RPMI8226 (cell line): ENCODE data around the gene SLC25A47.
"Not testable (repeated sequence)": the region's sequence is repeated elsewhere in the genome, so short reads cannot be mapped to it uniquely, and the experiment has no call there.

ENCODE experiments used
- DNase-seq: peaks from one replicate; pipeline ENCODE4 v3.0.0-alpha.2; 2015

The SLC25A47 gene

DNA sequence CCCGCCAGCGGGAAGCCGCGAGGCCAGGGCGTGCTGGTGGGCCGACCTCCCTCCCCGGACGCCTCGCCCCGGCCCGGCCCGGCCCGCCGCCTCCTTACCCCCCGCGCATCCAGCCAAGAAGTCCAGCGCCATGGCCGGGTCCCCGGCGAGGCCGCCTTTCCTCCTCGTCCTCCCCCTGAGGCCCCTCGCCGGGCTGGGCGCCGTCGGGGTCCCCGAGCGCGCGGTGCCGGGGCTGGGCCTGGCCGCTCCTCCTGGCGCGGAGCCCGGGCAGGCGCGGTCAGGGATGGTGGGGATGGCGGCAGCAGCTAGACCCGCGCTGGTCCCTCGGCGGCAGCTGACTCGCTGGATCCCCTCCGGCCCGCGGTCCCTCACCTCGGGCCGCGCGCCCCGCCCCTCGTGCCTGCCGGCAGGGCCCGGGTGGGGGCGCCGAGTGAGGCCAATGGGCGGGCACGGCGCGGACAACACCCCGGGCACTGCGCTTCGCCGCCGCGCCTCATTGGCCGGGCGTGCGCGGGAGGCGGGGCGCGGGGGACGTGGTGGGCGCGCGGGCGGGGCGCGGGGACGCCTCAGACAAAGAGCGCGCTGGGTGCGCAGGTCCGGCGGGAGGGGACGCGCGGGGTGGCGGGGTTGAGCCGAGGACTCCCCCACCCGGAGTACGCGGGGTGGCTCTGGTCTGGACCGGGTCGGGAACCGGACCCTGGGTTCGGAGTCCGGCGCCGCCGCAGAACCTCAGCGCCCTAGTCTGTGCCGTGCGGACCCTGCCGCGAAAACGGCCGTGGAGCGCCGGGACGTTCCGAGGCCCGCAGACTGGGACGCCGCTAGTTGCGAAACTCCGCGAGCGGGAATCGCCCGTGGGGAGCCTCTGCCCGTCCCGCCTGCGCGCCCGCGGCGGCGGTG is 16.8 kb upstream of the SLC25A47 start, which contains the start of gene SLC25A29:
Gene SLC25A29, minus strand, starts transcription at position 344 of the 897 bp plus-strand sequence. Its CDS starts 212 bp downstream, at position 132.
- peak; percentile 78 for DNase-seq

DNA sequence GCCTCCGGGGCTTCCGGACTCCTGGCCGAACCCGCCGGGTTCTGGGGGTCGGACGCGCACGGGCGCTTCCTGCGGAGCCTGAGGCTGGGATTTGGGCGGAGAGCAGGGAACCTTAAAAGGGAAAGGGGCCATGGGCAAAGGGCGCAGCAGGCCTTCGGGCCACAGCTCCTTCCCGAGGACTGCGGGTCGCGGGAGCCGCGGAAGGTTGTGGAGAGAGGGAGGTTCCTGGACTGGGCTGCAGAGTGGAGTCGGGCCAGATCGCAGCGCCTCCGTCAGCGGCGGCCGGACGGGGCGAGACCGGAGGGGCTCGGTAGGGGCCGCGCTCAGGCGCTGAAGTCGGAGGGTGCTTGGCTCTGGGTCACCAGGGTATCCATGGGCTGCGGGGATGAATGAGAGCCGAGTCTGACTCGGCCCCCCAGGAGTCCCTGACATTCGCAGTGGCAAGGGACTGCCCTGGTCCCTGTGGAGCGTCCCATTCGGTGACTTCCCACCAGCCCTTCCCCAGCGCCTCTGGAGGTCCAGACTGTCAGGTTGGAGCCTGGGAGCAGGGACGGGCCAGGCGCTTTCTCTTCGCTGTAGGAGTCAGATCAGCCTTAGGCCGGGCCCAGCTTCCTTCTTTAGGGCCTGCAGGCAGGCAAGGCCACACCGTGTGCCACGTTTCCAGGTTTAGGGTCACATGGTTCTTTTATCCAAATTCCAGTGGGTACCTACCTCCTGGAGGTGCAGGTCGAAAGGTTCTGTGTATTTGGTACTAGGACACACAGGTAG is 16.0 kb upstream of the SLC25A47 start:
- no peak for DNase-seq

DNA sequence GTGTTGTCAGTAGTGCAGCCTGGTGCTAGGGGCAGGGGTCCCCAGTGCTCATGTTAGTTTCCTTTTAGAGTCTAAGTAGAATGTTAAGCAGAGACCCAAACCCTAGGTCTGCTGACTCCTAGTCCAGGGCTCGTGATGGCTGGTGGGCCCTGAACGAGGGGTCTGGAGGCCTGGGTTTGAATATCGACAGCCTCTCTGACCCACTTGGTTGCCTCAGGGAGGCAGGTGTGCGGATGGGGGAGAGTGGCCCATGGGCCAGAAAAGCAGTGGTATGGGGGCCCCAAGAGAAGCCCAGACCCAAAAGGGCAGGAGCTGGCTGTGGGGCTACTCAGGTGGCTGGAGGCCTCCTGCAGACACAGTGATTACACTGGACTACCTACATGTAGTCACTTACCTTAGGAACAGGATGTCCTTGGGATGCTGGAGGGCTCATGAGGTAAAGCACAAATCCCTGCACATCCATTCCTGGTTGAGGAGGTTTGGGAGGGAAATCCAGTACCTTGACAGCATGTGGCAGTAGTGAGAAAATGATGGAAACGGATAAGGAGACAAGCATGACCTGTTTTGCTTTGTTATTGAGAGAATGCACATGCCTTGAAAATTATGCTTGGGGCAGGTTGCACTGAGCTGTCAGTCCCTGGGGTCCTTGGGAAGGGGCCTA is 15.2 kb upstream of the SLC25A47 start:
- no peak for DNase-seq

DNA sequence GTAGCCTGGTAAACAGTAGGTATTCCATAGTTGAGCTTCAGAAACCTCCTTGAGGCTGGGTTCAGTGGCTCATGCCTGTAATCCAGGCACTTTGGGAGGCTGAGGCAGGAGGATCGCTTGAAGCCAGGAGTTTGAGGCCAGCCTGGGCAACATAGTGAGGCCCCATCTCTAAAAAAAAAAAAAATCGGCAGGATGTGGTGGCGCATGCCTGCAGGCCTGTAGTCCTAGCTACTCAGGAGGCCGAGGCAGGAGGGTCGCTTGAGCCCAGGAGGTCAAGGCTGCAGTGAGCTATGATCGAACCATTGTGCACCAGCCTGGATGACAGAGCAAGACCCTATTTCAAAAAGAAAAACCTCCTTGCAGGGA is 14.7 kb upstream of the SLC25A47 start:
- not testable (repeated sequence) for DNase-seq

DNA sequence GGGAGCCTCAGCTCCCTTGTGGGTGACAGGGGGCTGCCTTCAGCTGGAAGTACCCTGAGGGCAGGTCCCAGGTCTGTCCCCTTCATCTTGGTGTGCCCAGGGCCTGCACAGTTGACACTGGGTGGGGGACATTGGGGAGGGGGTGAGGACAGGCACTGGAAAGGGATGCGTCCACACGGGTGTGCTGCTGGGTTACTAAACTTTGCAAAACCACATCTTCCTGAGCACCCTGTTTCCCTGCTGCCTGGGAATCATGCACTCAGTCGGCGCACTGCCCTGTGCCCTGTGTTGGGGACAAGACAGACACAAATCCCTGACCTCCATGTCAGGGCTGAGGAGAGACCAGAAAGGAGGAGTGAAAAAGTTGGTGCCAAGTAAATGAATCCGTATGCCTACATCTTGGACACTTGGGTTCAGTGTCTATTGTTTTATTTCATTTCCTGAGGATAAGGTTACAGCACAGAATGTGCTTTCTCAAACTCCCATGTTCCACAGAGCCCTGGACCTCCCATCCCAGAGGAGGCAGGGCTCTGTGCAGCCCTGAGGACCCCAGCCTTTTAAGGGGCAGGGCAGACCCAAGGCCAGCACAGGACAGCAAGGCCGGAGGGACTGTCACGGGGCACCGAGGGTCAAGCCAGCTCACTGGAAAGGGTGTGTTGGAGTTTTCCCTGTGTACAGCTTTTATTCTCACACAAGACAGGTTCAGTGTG is 14.0 kb upstream of the SLC25A47 start:
- DNase-seq, result no peak

DNA sequence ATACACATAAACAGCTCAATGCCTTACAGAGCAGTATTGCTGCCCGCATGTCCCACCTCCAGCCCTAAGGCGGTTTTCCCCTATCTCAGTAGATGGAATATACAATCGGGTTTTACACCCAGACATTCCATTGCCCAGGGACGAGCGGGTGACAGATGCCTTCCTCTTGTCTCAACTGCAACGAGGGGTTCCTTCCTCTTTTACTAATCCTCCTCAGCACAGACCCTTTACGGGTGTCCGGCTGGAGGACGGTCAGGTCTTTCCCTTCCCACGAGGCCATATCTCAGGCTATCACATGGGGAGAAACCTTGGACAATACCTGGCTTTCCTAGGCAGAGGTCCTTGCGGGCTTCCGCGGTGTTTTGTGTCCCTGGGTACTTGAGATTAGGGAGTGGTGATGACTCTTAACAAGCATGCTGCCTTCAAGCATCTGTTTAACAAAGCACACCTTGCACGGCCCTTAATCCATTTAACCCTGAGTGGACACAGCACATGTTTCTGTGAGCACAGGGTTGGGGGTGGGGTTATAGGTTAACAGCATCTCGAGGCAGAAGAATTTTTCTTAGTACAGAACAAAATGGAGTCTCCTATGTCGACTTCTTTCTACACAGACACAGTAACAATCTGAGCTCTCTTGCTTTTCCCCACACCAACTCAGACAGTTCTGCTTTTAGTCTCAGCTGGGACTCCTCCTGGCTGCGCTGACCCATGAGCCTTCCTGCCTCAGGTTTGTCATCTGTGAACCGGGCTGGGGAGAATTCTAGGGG is 10.8 kb upstream of the SLC25A47 start:
- not testable (repeated sequence) for DNase-seq

DNA sequence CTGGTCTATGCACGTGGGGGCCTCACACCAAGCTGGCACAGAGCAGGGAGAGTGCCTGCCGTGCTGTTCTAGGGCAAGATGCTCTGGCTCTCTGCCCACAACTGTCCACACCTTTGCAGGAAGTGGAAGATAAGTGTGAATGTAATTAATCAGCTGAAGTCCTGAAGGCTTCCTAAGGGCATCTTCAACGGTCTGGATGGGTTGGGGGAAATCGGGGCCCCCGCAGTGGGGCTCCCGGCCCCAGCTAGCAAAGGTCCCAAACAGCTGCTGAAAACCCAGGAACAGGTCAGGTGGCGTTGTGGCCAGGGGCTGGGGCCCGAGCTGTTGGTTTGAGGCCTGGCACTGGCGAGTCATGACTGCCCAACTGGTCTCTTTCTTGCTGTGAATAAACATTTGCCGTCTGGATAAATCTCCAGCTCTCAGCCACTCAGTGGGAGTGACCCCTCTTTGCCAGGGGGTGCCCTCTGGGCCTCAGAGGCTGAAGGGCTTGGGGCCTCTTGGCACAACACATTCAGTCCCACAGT is 10.2 kb upstream of the SLC25A47 start:
- DNase-seq, result peak; percentile 40

DNA sequence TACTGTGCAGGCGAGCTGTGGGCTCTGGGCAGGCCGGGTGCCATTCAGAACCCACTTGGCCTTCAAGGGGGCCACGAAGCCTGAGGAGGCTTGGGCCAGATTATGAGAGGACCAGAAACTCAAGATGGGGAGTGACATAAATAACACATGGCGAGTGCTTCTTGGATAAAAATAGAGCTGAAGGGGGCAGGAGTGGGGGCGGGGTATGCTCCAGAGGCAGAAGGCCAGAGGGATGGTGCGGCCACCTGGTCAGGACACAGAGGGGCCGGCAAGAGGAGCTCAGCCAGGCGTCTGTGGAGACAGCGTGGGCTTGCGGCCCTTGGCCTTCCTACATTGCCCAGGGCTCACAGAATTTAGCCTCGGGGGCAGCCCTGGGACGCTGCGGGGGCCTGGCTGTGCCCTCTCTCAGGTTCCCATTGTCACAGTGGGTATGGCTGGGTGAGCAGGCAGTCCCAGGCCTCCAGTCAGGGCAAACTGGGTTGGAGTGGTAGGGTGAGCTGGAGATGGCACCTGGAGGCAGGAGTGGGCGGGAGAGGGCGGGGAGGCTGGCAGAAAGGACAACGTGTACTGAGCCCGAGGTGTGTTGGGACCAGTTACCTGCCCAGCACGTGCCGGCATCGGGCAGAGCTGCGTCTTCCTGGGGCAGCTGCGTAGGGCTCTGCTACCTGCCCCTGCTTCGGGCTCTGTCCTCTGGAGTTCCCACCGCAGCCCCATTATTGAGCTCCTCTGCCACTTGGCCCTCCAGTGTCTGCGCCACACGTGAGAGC is 9.5 kb upstream of the SLC25A47 start:
- no peak for DNase-seq

DNA sequence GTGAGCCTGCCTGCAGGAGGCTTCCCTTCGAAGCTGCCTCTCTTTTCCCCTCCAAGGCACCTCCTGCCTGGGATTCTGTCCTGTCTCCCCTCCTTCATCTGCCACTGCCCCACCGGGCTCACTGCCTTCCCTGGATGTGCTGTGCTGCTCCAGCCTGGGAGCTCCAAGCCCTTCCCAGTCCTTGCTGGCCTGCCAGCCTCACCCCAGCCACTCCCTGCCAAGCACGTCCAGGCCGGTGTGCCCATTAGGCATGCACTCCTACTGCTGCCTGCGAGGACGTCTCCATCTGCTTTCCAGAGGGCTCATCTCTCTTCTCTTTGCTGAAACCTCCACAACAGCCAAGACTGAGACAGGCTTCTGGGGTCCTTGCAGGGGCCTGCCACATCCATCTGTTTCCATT is 8.4 kb upstream of the SLC25A47 start:
- DNase-seq, result no peak

DNA sequence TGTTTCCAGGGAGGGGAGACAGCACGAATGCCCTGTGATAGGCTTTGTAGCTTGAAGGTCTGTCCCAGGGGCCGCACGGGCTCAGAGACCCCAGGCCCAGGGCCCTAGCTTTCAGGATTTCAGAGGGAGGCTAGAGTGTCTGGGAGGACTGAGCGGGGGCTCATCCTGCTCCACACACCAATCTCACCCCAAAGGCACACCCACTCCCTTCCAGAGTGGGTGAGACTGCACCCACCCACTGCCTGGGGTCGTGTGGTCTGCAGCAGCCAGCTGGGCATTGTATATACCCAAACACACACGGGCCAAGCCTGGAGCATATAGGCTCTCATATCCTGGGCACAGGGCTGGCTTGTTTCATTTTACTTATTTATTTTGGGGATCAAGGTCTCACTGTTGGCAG is 5.8 kb upstream of the SLC25A47 start:
- DNase-seq, result no peak

DNA sequence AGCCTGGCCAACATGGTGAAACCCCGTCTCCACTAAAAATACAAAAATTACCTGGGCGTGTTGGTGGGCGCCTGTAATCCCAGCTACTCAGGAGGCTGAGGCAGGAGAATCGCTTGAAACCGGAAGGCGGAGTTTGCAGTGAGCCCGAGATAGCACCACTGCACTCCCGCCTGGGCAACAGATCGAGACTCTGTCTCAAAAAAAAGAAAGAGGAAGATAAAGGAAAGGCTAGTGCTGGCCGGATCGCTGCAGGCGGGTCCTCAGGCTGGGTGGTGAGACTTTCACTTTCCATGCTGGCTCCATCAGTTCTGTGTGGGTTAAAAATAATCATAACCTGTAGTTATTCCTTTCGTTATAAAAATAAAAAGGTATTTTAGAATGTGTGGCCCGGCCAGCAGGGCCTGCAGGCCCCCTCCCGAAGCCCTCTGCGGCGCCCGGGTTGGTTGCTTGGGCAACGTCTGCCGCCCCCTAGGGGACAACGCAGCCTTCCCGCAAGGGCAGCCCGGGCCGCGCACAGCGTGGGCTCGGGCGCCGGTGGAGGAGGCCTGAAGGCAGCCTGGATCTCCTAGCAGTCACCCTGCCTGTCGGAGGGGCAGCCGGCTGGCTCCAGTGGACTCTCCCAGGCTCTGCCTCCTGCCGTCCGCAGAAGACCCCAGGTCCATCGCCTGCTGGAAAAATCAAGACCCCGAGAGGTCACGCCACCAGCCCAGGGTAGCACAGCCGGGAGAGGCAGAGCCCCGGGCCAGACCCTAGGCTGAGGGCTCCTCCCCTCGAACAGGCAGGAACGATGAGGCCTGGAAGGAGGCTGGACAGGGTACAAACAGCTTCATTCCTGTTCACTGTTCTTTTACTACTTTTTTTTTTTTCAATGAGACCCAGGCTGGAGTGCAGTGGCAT is 5.0 kb upstream of the SLC25A47 start:
- DNase-seq, result peak; percentile 58

DNA sequence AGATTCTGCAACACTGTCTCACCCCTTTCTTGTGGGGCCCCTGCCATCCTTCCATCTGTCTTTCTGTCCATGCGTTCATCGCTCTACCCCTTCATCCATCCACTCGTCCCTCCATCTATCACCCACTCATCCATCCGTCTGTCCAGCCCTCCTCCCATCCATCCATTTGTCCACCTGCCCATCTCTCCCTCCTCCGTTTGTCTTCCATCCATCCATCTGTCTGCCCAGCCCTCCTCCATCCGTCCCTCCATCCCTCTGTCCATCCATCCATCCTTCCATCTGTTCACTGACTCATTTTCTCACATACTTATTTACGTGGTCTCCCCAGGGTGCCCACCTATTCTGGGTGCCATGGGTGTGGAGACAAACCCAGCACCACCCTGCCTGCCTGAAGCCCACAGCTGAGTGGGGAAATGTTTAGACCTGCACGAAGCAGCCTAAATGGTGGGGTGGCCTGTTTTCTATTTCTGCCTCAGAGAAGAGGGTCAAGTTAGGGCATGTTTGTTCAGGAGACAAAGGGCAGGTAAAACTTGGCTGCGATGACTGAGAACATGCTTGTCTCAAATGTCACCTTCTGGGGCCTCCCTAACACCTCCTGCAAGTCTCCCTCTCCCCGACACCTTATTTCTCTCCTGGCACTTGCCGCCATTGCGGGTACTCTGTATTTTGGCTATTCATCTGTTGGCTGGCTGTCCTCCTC is 2.8 kb upstream of the SLC25A47 start:
- DNase-seq, result no peak

DNA sequence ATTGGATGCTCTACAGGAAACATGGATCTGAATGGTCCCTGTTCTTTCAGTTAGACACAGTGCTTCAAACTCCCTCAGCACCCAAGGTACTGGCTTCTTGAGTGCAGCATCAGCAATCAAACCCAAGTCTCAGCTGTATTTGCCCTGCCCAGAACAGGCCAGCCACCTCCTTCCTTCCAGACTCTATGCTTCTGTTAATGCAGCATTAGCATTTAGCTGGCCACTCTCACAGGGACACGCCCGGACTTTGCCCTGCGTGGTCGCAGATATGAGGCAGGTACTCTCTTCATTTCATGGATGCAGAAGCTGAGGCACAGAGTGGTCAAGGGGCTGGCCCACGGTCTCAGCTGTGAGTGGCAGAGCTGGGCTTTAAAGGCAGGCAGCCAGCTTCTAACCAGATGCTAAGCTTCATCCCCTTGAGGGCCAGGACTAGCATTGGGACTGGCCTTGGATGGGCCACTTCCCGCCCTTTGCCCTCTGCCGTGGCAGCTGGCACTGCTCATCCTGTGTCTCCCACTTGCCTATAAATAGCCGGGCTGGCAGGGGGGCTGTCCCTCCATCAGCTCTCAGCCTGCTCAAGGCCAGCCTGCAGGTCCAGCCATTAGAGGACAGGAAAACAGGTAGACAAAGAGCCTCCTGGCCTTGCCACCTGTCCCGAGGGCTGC is 1.5 kb upstream of the SLC25A47 start:
- no peak for DNase-seq

DNA sequence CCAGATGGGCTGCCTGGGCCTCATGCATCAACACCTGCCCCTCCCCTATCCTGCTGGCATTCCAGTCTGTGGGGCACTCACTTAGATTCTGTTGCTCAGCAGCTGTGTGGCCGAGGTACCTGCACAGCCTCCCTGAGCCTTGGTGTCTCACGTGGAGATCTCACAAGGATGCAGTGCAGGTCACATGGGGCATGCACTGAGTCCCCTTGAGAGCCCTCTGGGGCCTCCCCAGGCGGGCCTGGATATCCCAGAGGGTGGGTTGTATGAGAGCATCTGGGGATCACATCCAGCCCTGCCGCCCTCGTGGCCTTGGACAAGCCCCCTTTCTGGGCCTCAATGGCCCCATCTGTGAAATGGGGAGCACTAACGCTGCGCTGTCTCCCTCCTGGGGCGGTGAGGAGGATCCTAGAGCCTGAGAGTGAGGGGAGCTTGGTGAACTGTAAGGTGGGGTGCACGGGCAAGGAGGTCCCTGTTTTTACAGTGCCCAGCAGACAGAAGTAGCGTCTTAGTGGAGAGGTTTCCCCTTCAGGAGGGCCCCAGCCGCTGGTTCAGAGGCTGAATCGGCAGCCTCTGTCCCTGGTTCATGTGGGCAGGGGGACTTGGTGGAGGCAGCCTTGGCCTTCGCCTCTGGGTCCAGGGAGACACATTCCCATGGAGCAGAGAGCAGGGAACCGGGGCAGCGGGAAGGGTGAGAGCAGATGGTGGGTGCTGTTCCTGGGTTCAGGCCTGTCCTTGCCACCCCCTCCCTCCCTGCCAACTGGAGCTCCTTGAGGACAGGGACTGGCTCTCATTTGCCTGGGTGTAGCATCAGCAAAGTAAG is 791 bp upstream of the SLC25A47 start:
- DNase-seq, result no peak

DNA sequence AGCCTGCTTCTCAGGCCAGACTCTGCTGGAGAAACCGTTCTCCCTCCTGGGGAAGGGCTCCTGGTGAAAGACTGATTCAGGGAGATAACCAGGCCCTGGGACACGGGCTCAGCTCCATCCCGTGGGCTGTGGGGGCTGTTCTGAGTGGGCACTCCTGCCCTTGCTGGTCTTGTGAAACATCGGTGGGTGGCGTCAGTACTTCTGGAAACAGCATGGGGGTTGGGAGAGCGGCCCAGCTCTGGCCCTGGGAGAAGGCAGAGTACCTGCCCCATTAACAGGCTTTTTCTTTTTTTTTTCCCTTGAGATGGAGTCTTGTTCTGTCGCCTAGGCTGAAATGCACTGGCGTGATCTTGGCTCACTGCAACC is 786 bp downstream of the SLC25A47 start:
- no peak for DNase-seq

DNA sequence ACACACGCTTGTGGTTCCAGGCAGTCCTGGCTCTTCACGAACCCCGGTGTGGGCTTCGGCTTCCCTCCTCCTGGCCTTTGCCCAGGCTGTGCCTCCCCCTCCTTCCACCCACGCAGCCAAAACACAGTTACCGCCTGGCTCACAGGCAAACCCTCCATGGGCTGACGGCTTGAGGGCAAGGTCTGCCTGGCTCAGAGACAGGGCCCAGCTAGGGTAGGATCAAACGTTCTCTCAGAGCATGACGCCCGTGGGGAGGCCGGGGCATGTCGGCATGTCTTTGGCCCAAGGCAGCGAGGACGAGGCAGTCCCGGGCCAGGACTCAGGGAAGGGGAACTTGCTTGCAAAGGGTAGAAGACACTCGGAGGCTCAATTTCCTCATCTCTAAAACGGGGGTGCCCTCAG is 2.1 kb downstream of the SLC25A47 start:
- no peak for DNase-seq

DNA sequence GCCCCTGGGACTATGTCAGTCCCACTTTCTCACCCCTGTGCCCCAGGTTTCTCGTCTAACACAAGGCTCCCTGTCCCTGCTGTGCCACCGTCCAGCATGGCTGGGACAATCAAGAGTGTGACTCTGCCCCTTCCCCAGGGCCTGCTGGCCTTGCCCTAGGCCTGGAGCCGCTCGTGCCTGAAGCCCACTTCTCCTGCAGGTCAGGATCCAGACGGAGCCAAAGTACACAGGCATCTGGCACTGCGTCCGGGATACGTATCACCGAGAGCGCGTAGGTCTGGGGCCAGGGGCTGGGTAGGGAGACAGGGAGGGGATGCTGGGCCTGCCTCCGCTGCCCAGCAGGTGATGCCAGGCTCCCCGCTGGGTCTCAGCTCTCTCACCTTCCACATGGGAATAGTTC is 2.8 kb downstream of the SLC25A47 start:
- DNase-seq, result no peak

DNA sequence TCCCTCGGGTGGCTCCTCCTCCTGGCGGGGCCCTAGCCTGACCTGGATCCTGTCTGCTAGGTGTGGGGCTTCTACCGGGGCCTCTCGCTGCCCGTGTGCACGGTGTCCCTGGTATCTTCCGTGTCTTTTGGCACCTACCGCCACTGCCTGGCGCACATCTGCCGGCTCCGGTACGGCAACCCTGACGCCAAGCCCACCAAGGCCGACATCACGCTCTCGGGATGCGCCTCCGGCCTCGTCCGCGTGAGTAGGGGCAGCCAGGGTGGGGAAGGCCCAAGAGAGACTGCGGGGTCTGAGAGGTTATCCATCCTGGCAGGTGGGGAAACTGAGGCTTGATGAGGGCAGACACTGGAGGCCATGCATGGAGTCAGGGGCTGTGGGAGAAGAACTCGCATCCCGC is 4.0 kb downstream of the SLC25A47 start:
- DNase-seq, result no peak
